Mammary epithelial cell (primary cell): ENCODE data around the gene STK17A.

Experiments
- EZH2 ChIP-seq: IDR thresholded peaks from 2 replicates; pipeline ENCODE4 v1.6.1; 2012; ENCODE audit warnings: low read length, inconsistent platforms, borderline replicate concordance
- TF ChIP-seq, protein P1 (sequence below), 2 donors: IDR thresholded peaks in 1 of 2; conservative IDR thresholded peaks in 1 of 2; 2 replicates each; pipeline ENCODE4 v1.5.1; 2011 to 2012; ENCODE audit warnings: inconsistent platforms in 2 of 2, low read length in 2 of 2, mild to moderate bottlenecking in 2 of 2, control low read depth in 1 of 2, low read depth in 1 of 2; ENCODE audit not compliant: insufficient read depth in 1 of 2; ENCODE audit errors: extremely low read depth in 1 of 2

DNA sequence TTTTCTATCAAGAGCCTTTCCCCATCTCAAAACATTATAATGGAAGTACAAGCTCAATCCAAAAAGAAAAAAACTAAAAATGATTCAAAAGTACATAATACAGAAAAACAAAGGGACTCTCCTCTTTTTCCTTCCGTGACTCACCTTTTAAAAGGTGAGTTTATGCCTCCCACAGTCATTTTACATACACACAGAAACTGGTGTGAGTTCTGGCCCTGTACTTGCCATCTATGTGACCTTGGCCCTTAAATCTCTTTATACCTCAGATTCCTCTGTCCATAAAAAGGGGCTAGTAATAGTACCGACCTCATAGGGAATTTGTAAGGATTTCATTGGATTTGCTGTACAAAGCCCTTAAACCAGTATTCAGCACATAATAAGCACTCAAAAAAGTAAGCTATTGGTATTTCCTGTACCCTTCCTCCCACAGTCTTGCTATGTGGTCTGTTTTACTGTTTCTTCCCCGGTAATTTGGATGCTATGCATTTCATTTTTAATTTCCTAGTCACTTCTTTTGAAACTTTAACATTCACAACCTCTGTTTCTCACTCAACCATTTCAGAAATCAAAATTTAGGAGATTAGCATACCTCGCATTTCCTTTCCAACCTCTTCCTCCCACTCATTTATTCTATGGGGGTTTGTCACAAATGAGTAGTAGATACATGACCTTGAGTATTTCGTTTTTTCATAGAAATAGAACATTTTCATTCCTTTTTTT is 39.0 kb downstream of the STK17A start:
- TF ChIP-seq, protein P1, sequence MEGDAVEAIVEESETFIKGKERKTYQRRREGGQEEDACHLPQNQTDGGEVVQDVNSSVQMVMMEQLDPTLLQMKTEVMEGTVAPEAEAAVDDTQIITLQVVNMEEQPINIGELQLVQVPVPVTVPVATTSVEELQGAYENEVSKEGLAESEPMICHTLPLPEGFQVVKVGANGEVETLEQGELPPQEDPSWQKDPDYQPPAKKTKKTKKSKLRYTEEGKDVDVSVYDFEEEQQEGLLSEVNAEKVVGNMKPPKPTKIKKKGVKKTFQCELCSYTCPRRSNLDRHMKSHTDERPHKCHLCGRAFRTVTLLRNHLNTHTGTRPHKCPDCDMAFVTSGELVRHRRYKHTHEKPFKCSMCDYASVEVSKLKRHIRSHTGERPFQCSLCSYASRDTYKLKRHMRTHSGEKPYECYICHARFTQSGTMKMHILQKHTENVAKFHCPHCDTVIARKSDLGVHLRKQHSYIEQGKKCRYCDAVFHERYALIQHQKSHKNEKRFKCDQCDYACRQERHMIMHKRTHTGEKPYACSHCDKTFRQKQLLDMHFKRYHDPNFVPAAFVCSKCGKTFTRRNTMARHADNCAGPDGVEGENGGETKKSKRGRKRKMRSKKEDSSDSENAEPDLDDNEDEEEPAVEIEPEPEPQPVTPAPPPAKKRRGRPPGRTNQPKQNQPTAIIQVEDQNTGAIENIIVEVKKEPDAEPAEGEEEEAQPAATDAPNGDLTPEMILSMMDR (conservative IDR thresholded peaks at IDR 0.05 in 1 of 2, IDR thresholded peaks at IDR 0.05 in 1 of 2; ENCODE audit: extremely low read depth in 1 of 2, insufficient read depth in 1 of 2, low read depth in 1 of 2, low read length in 2 of 2), result no peak
- TF ChIP-seq EZH2, result no peak
